SK-N-SH (cell line): ENCODE measurements around the gene MRPL40. TPM values are rescaled to one million over a fixed set of nuclear protein-coding genes. Genes with fewer than 3 reads are reported as not detected.

Experiments used
- CTCF ChIA-PET: fragments of 300-600, 350-600 bp; formaldehyde crosslinking; extraction: SDS; loops from one replicate; lab custom pipeline; 2021; lab: Yijun Ruan, JAX
- POLR2A ChIA-PET: fragments of 350-600 bp; sonication (Branson Sonifier 250); formaldehyde crosslinking; extraction: SDS; loops from one replicate; lab custom pipeline; 2020; ENCODE audit warnings: antibody characterized with exemption, inconsistent platforms; lab: Yijun Ruan, JAX
- DNase-seq: peaks from one replicate; pipeline ENCODE4 v3.0.0; 2012
- H2AFZ ChIP-seq: fragments of 200-600 bp; sonication (generic); 2 replicates; pipeline ENCODE4 v1.8.1; 2016; ENCODE audit warnings: antibody characterized with exemption, mild to moderate bottlenecking, low read depth
- H3F3A ChIP-seq: fragments of 200-600 bp; sonication (generic); replicated peaks from 2 replicates; pipeline ENCODE3; 2016; ENCODE audit warnings: antibody characterized with exemption, mild to moderate bottlenecking; ENCODE audit not compliant: insufficient read depth
- H3K27ac ChIP-seq, 2 experiments: fragments of 200-500 bp in 1 of 2; fragments of 200-600 bp in 1 of 2; sonication (Bioruptor generic) in 1 of 2; sonication (generic), shearing (Covaris generic) in 1 of 2; 2 replicates each; pipeline versions ENCODE4 v1.5.1 to v1.6.1; 2014 to 2016; ENCODE audit warnings: low read depth in 2 of 2, inconsistent platforms in 1 of 2, low read length in 1 of 2, mild to moderate bottlenecking in 1 of 2, mixed read lengths in 1 of 2
- H3K27me3 ChIP-seq: fragments of 200-600 bp; sonication (generic), shearing (Covaris generic); 2 replicates; pipeline ENCODE4 v1.6.1; 2016; ENCODE audit warnings: mixed run types; ENCODE audit not compliant: insufficient read depth
- H3K36me3 ChIP-seq, 2 experiments: fragments of 200-500 bp in 1 of 2; fragments of 200-600 bp in 1 of 2; sonication (Bioruptor generic) in 1 of 2; sonication (generic) in 1 of 2; replicated peaks in 1 of 2; 2 replicates each; pipeline versions ENCODE3 to v1.5.1; 2014 to 2016; ENCODE audit warnings: low read length in 1 of 2, mild to moderate bottlenecking in 1 of 2; ENCODE audit not compliant: insufficient read depth in 2 of 2, control insufficient read depth in 1 of 2
- H3K4me1 ChIP-seq, 2 experiments: fragments of 200-500 bp in 1 of 2; fragments of 200-600 bp in 1 of 2; sonication (Bioruptor generic) in 1 of 2; sonication (generic), shearing (Covaris generic) in 1 of 2; 2 replicates each; pipeline versions ENCODE4 v1.5.1 to v1.6.1; 2014 to 2016; ENCODE audit warnings: low read depth in 1 of 2, low read length in 1 of 2, mixed run types in 1 of 2; ENCODE audit not compliant: insufficient read depth in 2 of 2, control insufficient read depth in 1 of 2
- H3K4me2 ChIP-seq: fragments of 200-600 bp; sonication (generic), shearing (Covaris generic); 2 replicates; pipeline ENCODE4 v1.6.1; 2017; ENCODE audit warnings: mixed run types
- H3K4me3 ChIP-seq, 2 experiments: fragments of 200-500 bp in 1 of 2; fragments of 200-600 bp in 1 of 2; sonication (Bioruptor generic) in 1 of 2; sonication (generic), shearing (Covaris generic) in 1 of 2; 2 replicates each; pipeline versions ENCODE4 v1.5.1 to v1.8.1; 2014 to 2016; ENCODE audit warnings: low read depth in 2 of 2, inconsistent platforms in 1 of 2, low read length in 1 of 2, mild to moderate bottlenecking in 1 of 2, mixed read lengths in 1 of 2, moderate library complexity in 1 of 2
- H3K79me2 ChIP-seq: fragments of 200-600 bp; sonication (generic); 2 replicates; pipeline ENCODE4 v1.8.1; 2017; ENCODE audit warnings: mild to moderate bottlenecking; ENCODE audit not compliant: insufficient read depth
- H3K9ac ChIP-seq: fragments of 200-600 bp; sonication (generic); 2 replicates; pipeline ENCODE4 v1.6.1; 2017; ENCODE audit warnings: mixed run types
- H3K9me2 ChIP-seq: fragments of 200-600 bp; sonication (generic); 2 replicates; pipeline ENCODE4 v1.6.1; 2017; ENCODE audit warnings: mixed run types
- H3K9me3 ChIP-seq: fragments of 200-600 bp; sonication (generic); 2 replicates; pipeline ENCODE4 v1.6.1; 2017; ENCODE audit warnings: mixed run types, mild to moderate bottlenecking, moderate library complexity
- H4K20me1 ChIP-seq: fragments of 200-600 bp; sonication (generic); 2 replicates; pipeline ENCODE4 v1.6.1; 2017; ENCODE audit warnings: mild to moderate bottlenecking, mixed run types; ENCODE audit not compliant: insufficient read depth
- ELF1 ChIP-seq: IDR thresholded peaks from 2 replicates; pipeline ENCODE4 v1.4.0; 2012
- EZH2phosphoT487 ChIP-seq: fragments of 200-600 bp; sonication (generic); IDR thresholded peaks from 2 replicates; pipeline ENCODE4 v1.6.1; 2017; ENCODE audit warnings: low read depth, mixed run types, mild to moderate bottlenecking, antibody characterized with exemption, moderate library complexity, borderline replicate concordance
- FOSL2 ChIP-seq: IDR thresholded peaks from 2 replicates; pipeline ENCODE4 v1.4.0; 2012; ENCODE audit warnings: low read depth, mild to moderate bottlenecking, moderate library complexity, borderline replicate concordance
- FOXM1 ChIP-seq: IDR thresholded peaks from 2 replicates; pipeline ENCODE4 v1.4.0; 2012; ENCODE audit warnings: low read depth, mild to moderate bottlenecking
- MAX ChIP-seq: IDR thresholded peaks from 2 replicates; pipeline ENCODE4 v1.4.0; 2012; ENCODE audit warnings: low read depth
- MXI1 ChIP-seq: IDR thresholded peaks from 2 replicates; pipeline ENCODE4 v1.6.1; 2012; ENCODE audit warnings: mild to moderate bottlenecking, low read depth, low read length, improper control_type of control experiment
- NRF1 ChIP-seq: IDR thresholded peaks from 2 replicates; pipeline ENCODE4 v1.6.1; 2012; ENCODE audit warnings: low read depth, mild to moderate bottlenecking, low read length
- PBX3 ChIP-seq: IDR thresholded peaks from 2 replicates; pipeline ENCODE4; 2012
- POLR2AphosphoS5 ChIP-seq: IDR thresholded peaks from 2 replicates; pipeline ENCODE4 v1.6.1; 2012; ENCODE audit warnings: low read depth, low read length
- RAD21 ChIP-seq: IDR thresholded peaks from 2 replicates; pipeline ENCODE4 v1.6.1; 2012; ENCODE audit warnings: mild to moderate bottlenecking, low read length
- SMC3 ChIP-seq: IDR thresholded peaks from 2 replicates; pipeline ENCODE4 v1.6.1; 2012; ENCODE audit warnings: low read depth, low read length, improper control_type of control experiment
- TAF1 ChIP-seq: IDR thresholded peaks from 2 replicates; pipeline ENCODE4 v1.6.1; 2012; ENCODE audit warnings: low read depth, mild to moderate bottlenecking, low read length, moderate library complexity, borderline replicate concordance
- TCF12 ChIP-seq: IDR thresholded peaks from 2 replicates; pipeline ENCODE4 v1.4.0; 2012
- YY1 ChIP-seq: IDR thresholded peaks from 2 replicates; pipeline ENCODE4 v1.4.0; 2012; ENCODE audit warnings: low read depth, mild to moderate bottlenecking
- ZBTB33 ChIP-seq: IDR thresholded peaks from 2 replicates; pipeline ENCODE4 v1.4.0; 2012; ENCODE audit warnings: low read depth, borderline replicate concordance
- WGBS: methylation state at CpG from one replicate; pipeline ENCODE4 v1.1.6; 2017; ENCODE audit warnings: low lambda C conversion rate; 5-methylcytosine and 5-hydroxymethylcytosine counted together
- polyA plus RNA-seq, 3 experiments: library from polyadenylated mRNA; depleted of rRNA; stranded (reverse); fragments of >200 nt; gene quantifications; 2 replicates each; pipeline ENCODE4 v1.2.3, GENCODE V29; 2012
- TF ChIP-seq, protein P1 (sequence below): fragments of 200-600 bp; sonication (generic); IDR thresholded peaks from 2 replicates; pipeline ENCODE4 v1.6.1; 2017; ENCODE audit warnings: antibody characterized with exemption, mild to moderate bottlenecking, moderate library complexity
- TF ChIP-seq, protein P2 (sequence below): IDR thresholded peaks from 2 replicates; pipeline ENCODE4 v1.6.1; 2012; ENCODE audit warnings: mild to moderate bottlenecking, low read depth, low read length, moderate library complexity
- TF ChIP-seq, protein P3 (sequence below): fragments of 150-350 bp; IDR thresholded peaks from 2 replicates; pipeline ENCODE4 v1.6.1; 2016; ENCODE audit warnings: mild to moderate bottlenecking, low read depth, low read length

MRPL40 gene
- polyA plus RNA-seq, 1 of the 3 experiments (the other 2 are of a cell fraction) = 34.9 TPM

GRCh38 chr22:19480173-19480568 lies 47.8 kb downstream of the MRPL40 start:
- no peaks in the 10 kb centered on the region for H3K9me3 ChIP-seq
- CTCF ChIA-PET = interaction anchor here (1.0 to 3.0 kb wide), 4 partner anchors 150 to 336 kb away, joined by 3 to 17 read pairs (median 5); partner anchors contain the start of gene ESS2
- H3K79me2 ChIP-seq = peaks cover 63% of the 10 kb centered on the region
- H3K4me2 ChIP-seq = peak overlapping the region; percentile 80
- TF ChIP-seq NRF1 = no peak
- no peak for TF ChIP-seq RAD21
- TF ChIP-seq TAF1 = no peak
- TF ChIP-seq FOXM1 = no peak
- TF ChIP-seq FOSL2 = no peak
- TF ChIP-seq, protein P1, sequence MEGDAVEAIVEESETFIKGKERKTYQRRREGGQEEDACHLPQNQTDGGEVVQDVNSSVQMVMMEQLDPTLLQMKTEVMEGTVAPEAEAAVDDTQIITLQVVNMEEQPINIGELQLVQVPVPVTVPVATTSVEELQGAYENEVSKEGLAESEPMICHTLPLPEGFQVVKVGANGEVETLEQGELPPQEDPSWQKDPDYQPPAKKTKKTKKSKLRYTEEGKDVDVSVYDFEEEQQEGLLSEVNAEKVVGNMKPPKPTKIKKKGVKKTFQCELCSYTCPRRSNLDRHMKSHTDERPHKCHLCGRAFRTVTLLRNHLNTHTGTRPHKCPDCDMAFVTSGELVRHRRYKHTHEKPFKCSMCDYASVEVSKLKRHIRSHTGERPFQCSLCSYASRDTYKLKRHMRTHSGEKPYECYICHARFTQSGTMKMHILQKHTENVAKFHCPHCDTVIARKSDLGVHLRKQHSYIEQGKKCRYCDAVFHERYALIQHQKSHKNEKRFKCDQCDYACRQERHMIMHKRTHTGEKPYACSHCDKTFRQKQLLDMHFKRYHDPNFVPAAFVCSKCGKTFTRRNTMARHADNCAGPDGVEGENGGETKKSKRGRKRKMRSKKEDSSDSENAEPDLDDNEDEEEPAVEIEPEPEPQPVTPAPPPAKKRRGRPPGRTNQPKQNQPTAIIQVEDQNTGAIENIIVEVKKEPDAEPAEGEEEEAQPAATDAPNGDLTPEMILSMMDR = no peak
- no peak for TF ChIP-seq POLR2AphosphoS5
- no peak for TF ChIP-seq MXI1
- no peak for TF ChIP-seq EZH2phosphoT487
- TF ChIP-seq ZBTB33 = no peak
- no peak for TF ChIP-seq SMC3
- no peak for TF ChIP-seq TCF12
- TF ChIP-seq ELF1 = no peak
- TF ChIP-seq, protein P2, sequence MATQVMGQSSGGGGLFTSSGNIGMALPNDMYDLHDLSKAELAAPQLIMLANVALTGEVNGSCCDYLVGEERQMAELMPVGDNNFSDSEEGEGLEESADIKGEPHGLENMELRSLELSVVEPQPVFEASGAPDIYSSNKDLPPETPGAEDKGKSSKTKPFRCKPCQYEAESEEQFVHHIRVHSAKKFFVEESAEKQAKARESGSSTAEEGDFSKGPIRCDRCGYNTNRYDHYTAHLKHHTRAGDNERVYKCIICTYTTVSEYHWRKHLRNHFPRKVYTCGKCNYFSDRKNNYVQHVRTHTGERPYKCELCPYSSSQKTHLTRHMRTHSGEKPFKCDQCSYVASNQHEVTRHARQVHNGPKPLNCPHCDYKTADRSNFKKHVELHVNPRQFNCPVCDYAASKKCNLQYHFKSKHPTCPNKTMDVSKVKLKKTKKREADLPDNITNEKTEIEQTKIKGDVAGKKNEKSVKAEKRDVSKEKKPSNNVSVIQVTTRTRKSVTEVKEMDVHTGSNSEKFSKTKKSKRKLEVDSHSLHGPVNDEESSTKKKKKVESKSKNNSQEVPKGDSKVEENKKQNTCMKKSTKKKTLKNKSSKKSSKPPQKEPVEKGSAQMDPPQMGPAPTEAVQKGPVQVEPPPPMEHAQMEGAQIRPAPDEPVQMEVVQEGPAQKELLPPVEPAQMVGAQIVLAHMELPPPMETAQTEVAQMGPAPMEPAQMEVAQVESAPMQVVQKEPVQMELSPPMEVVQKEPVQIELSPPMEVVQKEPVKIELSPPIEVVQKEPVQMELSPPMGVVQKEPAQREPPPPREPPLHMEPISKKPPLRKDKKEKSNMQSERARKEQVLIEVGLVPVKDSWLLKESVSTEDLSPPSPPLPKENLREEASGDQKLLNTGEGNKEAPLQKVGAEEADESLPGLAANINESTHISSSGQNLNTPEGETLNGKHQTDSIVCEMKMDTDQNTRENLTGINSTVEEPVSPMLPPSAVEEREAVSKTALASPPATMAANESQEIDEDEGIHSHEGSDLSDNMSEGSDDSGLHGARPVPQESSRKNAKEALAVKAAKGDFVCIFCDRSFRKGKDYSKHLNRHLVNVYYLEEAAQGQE = no peak
- TF ChIP-seq, protein P3, sequence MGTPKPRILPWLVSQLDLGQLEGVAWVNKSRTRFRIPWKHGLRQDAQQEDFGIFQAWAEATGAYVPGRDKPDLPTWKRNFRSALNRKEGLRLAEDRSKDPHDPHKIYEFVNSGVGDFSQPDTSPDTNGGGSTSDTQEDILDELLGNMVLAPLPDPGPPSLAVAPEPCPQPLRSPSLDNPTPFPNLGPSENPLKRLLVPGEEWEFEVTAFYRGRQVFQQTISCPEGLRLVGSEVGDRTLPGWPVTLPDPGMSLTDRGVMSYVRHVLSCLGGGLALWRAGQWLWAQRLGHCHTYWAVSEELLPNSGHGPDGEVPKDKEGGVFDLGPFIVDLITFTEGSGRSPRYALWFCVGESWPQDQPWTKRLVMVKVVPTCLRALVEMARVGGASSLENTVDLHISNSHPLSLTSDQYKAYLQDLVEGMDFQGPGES = no peak
- TF ChIP-seq PBX3 = no peak
- TF ChIP-seq MAX = no peak
- no peak for TF ChIP-seq YY1
- H4K20me1 ChIP-seq = peaks cover 30% of the 10 kb centered on the region
- no peak overlapping the region for H3K27ac ChIP-seq
- peaks cover 5 to 16% of the 10 kb centered on the region in 2 experiments; a peak in 3 of 4 replicates for H3K4me1 ChIP-seq
- POLR2A ChIA-PET = interaction anchor here (1.0 to 1.5 kb wide), 2 partner anchors 49 to 72 kb away, joined by 4 to 7 read pairs; partner anchors contain the start of gene HIRA
- under 1% methylated on average over 11 of the region's 15 CpGs for WGBS
- H2AFZ ChIP-seq = peak overlapping the region; percentile 89
- peak overlapping the region; percentile 91; the same call in 1 of the 2 replicates for H3K9ac ChIP-seq
- no peaks in the 10 kb centered on the region for H3K9me2 ChIP-seq
- DNase-seq = no peak
- no peaks in the 10 kb centered on the region for H3K27me3 ChIP-seq
- H3F3A ChIP-seq = peaks cover 4% of the 10 kb centered on the region
- H3K4me3 ChIP-seq = peak overlapping the region; percentile 94 to 95
- peaks cover 11 to 12% of the 10 kb centered on the region in 2 experiments for H3K36me3 ChIP-seq
